Type B pancreatic cell (in vitro differentiated cells): ENCODE measurements around the gene NT5E. TPM values are rescaled to one million over a fixed set of nuclear protein-coding genes. Genes with fewer than 3 reads are reported as not detected.

Source experiments
- DNase-seq: peaks from one replicate; pipeline ENCODE4 v3.0.0; 2021; ENCODE audit warnings: mixed read lengths; ENCODE audit not compliant: unreplicated experiment; ENCODE audit errors: extremely low spot score
- H3K27ac Mint-ChIP-seq: 2 replicates; pipeline ENCODE4 v1.8.0; 2021; ENCODE audit warnings: mild to moderate bottlenecking, mixed read lengths
- H3K27me3 Mint-ChIP-seq: 2 replicates; pipeline ENCODE4 v1.8.0; 2021; ENCODE audit warnings: mixed read lengths
- H3K36me3 Mint-ChIP-seq: 2 replicates; pipeline ENCODE4 v1.8.0; 2021; ENCODE audit warnings: mixed read lengths
- H3K4me1 Mint-ChIP-seq: one replicate; pipeline ENCODE4 v1.8.0; 2021; ENCODE audit warnings: mixed read lengths; ENCODE audit not compliant: unreplicated experiment
- H3K4me3 Mint-ChIP-seq: 2 replicates; pipeline ENCODE4 v1.8.0; 2021; ENCODE audit warnings: mild to moderate bottlenecking, mixed read lengths
- H3K9me3 Mint-ChIP-seq: 2 replicates; pipeline ENCODE4 v1.8.0; 2021; ENCODE audit warnings: mixed read lengths
- total RNA-seq: library from RNA; stranded (reverse); gene quantifications from 2 replicates; pipeline ENCODE4 v1.2.1, GENCODE V29; 2021; ENCODE audit warnings: low replicate concordance
- TF ChIP-seq, protein P1 (sequence below): fragments of 200-600 bp; sonication (generic); conservative IDR thresholded peaks from 2 replicates; pipeline ENCODE4 v1.5.0; 2021; ENCODE audit warnings: antibody characterized with exemption, mild to moderate bottlenecking

NT5E gene
- total RNA-seq, 1 donor from 2014 or later = 6.6 TPM

- peak overlapping the region; percentile 49 for H3K4me3 Mint-ChIP-seq
- DNase-seq = no peak
- TF ChIP-seq, protein P1, sequence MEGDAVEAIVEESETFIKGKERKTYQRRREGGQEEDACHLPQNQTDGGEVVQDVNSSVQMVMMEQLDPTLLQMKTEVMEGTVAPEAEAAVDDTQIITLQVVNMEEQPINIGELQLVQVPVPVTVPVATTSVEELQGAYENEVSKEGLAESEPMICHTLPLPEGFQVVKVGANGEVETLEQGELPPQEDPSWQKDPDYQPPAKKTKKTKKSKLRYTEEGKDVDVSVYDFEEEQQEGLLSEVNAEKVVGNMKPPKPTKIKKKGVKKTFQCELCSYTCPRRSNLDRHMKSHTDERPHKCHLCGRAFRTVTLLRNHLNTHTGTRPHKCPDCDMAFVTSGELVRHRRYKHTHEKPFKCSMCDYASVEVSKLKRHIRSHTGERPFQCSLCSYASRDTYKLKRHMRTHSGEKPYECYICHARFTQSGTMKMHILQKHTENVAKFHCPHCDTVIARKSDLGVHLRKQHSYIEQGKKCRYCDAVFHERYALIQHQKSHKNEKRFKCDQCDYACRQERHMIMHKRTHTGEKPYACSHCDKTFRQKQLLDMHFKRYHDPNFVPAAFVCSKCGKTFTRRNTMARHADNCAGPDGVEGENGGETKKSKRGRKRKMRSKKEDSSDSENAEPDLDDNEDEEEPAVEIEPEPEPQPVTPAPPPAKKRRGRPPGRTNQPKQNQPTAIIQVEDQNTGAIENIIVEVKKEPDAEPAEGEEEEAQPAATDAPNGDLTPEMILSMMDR = no peak
- peaks cover 11% of the 10 kb centered on the region for H3K4me1 Mint-ChIP-seq
- H3K9me3 Mint-ChIP-seq = no peaks in the 10 kb centered on the region
- no peak overlapping the region for H3K27ac Mint-ChIP-seq
- no peaks in the 10 kb centered on the region for H3K36me3 Mint-ChIP-seq
- peaks cover 79% of the 10 kb centered on the region for H3K27me3 Mint-ChIP-seq
Measured at GRCh38 chr6:85451565-85452306, 1.9 kb downstream of the NT5E start.

- Mint-ChIP-seq H3K36me3 (no peaks in the 10 kb centered on the region), H3K27ac (no peak overlapping the region), H3K27me3 (peaks cover 78% of the 10 kb centered on the region), H3K9me3 (no peaks in the 10 kb centered on the region), H3K4me1 (peaks cover 11% of the 10 kb centered on the region), H3K4me3 (peak overlapping the region; percentile 8)
- TF ChIP-seq, protein P1 = no peak
- no peak for DNase-seq
Measured at GRCh38 chr6:85452441-85452881, 2.6 kb downstream of the NT5E start.

DNA sequence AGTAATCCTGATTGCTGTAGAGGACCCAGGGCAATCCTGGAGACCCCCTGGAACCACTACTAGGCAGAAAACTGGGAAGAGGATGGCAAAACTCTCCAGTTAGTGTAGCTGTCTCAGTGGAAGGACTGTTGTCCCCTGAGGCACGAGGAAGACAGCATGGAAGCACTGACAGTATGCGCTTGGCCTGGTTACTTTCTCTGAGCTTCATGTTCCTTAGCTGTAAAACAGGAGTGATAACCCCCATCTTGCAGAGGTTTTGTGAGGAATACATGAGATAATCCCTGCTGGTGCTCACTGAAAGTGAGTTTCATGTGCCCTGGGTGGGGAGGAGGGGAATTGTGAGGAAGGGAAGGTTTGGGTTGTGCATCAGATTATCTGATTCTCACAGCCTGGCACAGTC, 3.2 kb downstream of the NT5E start:
- Mint-ChIP-seq H3K27me3 (peaks cover 75% of the 10 kb centered on the region), H3K9me3 (no peaks in the 10 kb centered on the region), H3K4me1 (peaks cover 11% of the 10 kb centered on the region), H3K36me3 (no peaks in the 10 kb centered on the region), H3K4me3 (no peak overlapping the region), H3K27ac (no peak overlapping the region)
- no peak for DNase-seq
- TF ChIP-seq, protein P1 = no peak

DNA sequence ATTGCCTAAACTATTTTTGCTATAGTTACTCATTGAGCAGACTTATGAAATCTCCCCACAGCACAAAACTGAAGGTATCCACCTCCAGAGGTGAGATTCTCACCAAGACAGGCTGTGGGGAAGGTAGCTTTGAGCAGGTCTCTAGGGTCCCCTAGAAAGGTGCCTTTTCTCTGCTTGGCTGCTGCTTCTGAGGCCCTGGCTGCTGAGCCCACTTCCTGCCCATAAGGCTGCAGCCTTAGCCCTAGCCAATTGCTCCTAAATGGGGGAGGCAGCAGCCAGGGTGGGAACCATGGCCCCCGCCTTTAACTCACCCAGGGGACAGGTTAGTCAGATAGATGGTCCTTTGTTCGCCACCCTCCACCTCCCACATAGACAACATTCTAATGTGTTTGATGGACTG, 3.6 kb downstream of the NT5E start:
- TF ChIP-seq, protein P1 = no peak
- Mint-ChIP-seq H3K36me3 (no peaks in the 10 kb centered on the region), H3K27ac (no peak overlapping the region), H3K9me3 (no peaks in the 10 kb centered on the region), H3K4me3 (no peak overlapping the region), H3K27me3 (peaks cover 70% of the 10 kb centered on the region), H3K4me1 (peaks cover 11% of the 10 kb centered on the region)
- DNase-seq = no peak

- Mint-ChIP-seq H3K36me3 (no peaks in the 10 kb centered on the region), H3K27ac (no peak overlapping the region), H3K4me1 (peaks cover 8% of the 10 kb centered on the region)
Measured at GRCh38 chr6:85455471-85456026, 5.7 kb downstream of the NT5E start.

More at GRCh38 chr6:85455471-85456026, 5.7 kb downstream of the NT5E start:
- H3K9me3 Mint-ChIP-seq = no peaks in the 10 kb centered on the region
- peaks cover 55% of the 10 kb centered on the region for H3K27me3 Mint-ChIP-seq
- H3K4me3 Mint-ChIP-seq = no peak overlapping the region
- DNase-seq = no peak
- TF ChIP-seq, protein P1 = no peak
